HepG2 (cell line): ENCODE results near the gene GYPC. TPM values are rescaled to one million over a fixed set of nuclear protein-coding genes. Genes with fewer than 3 reads are reported as not detected.

Source experiments
- ATAC-seq: fragments of 200-7000 bp; cut with Tn5 transposase; 3 replicates; pipeline ENCODE4 v1.9.1; 2020; ENCODE audit warnings: mild to moderate bottlenecking, moderate library complexity
- BruUV-seq: library from RNA; stranded (reverse); fragments of 400-500 nt; replicated peaks from 2 replicates; lab custom pipeline; 2021; lab: Mats Ljungman, UMichigan
- CTCF ChIA-PET: fragments of 300-600 bp; formaldehyde crosslinking; extraction: SDS; loops from one replicate; lab custom pipeline; 2021; ENCODE audit warnings: low total read pairs, inconsistent platforms, low intra/inter-chr PET ratio; lab: Yijun Ruan, JAX
- POLR2A ChIA-PET: fragments of 350-600 bp; sonication (Branson Sonifier 250); formaldehyde crosslinking; loops from one replicate; lab custom pipeline; 2020; ENCODE audit warnings: antibody characterized with exemption, inconsistent platforms; lab: Yijun Ruan, JAX
- DNase-seq: peaks from one replicate; pipeline ENCODE4 v3.0.0-alpha.2; 2015; ENCODE audit warnings: low spot score
- FAIRE-seq: peaks from 3 replicates; lab custom pipeline; 2011; peaks lifted over from hg19 to GRCh38; lab: Jason Lieb, UNC
- H2AFZ ChIP-seq: one replicate; pipeline ENCODE4 v1.6.1; 2011; ENCODE audit warnings: low read length, inconsistent platforms
- H3K27ac ChIP-seq: fragments of 300-600 bp; 3 replicates; pipeline ENCODE4 v1.8.0; 2011; ENCODE audit warnings: mixed run types, mild to moderate bottlenecking, mixed read lengths, low read length, inconsistent platforms; ENCODE audit not compliant: insufficient read depth; ENCODE audit errors: extremely low read length
- H3K27me3 ChIP-seq, 2 experiments: fragments of 200-600 bp in 1 of 2; 2 replicates in 1 of 2; 3 replicates in 1 of 2; pipeline versions ENCODE4 v1.6.0 to v1.8.0; 2011; ENCODE audit warnings: low read length in 2 of 2, mild to moderate bottlenecking in 2 of 2, moderate library complexity in 2 of 2, inconsistent platforms in 1 of 2; ENCODE audit not compliant: insufficient read depth in 2 of 2, control insufficient read depth in 1 of 2
- H3K36me3 ChIP-seq, 2 experiments: fragments of 200-600 bp in 1 of 2; replicated peaks in 1 of 2; 2 replicates in 1 of 2; 3 replicates in 1 of 2; pipeline versions ENCODE4 v1.5.1 to v1.8.0; 2011; ENCODE audit warnings: low read length in 2 of 2, inconsistent platforms in 1 of 2; ENCODE audit not compliant: insufficient read depth in 2 of 2, control insufficient read depth in 1 of 2
- H3K4me1 ChIP-seq: 2 replicates; pipeline ENCODE4 v1.5.1; 2012; ENCODE audit warnings: low read length, inconsistent platforms; ENCODE audit not compliant: insufficient read depth
- H3K4me2 ChIP-seq: 2 replicates; pipeline ENCODE4 v1.6.0; 2011; ENCODE audit warnings: low read depth, low read length, inconsistent platforms
- H3K4me3 ChIP-seq, 3 experiments: fragments of 200-600 bp in 1 of 3; sonication (generic), shearing (Covaris generic) in 1 of 3; replicated peaks in 1 of 3; 2 replicates each; pipeline ENCODE4 v1.5.1; 2011 to 2016; ENCODE audit warnings: low read length in 3 of 3, inconsistent platforms in 2 of 3, low read depth in 2 of 3, mild to moderate bottlenecking in 2 of 3, control low read depth in 1 of 3, mixed read lengths in 1 of 3; ENCODE audit not compliant: insufficient read depth in 1 of 3
- H3K79me2 ChIP-seq: one replicate; pipeline ENCODE4 v1.6.1; 2011; ENCODE audit warnings: low read length, inconsistent platforms; ENCODE audit not compliant: insufficient read depth
- H3K9ac ChIP-seq: 2 replicates; pipeline ENCODE4 v1.6.0; 2011; ENCODE audit warnings: mild to moderate bottlenecking, low read depth, low read length, inconsistent platforms; ENCODE audit not compliant: insufficient read depth
- H3K9me3 ChIP-seq: 2 replicates; pipeline ENCODE4 v1.5.1; 2012; ENCODE audit warnings: mild to moderate bottlenecking, low read length
- H4K20me1 ChIP-seq: 2 replicates; pipeline ENCODE4 v1.6.0; 2011; ENCODE audit warnings: inconsistent platforms, mild to moderate bottlenecking, low read length, moderate library complexity; ENCODE audit not compliant: insufficient read depth
- CCDC6 ChIP-seq: sonication (generic); formaldehyde crosslinking; IDR thresholded peaks from 2 replicates; pipeline ENCODE4 v1.8.1; 2022; ENCODE audit warnings: mild to moderate bottlenecking, missing genetic modification reagents, moderate library complexity
- E2F5 ChIP-seq: sonication (generic); formaldehyde crosslinking; conservative IDR thresholded peaks from 2 replicates; pipeline ENCODE4 v1.4.0; 2020; ENCODE audit warnings: missing genetic modification reagents
- EEA1 ChIP-seq: sonication (generic); formaldehyde crosslinking; IDR thresholded peaks from 2 replicates; pipeline ENCODE4 v1.5.1; 2020; ENCODE audit warnings: mild to moderate bottlenecking, missing genetic modification reagents, borderline replicate concordance
- ETV6 ChIP-seq: sonication (generic); formaldehyde crosslinking; conservative IDR thresholded peaks from 2 replicates; pipeline ENCODE4 v1.4.0; 2020; ENCODE audit warnings: missing genetic modification reagents
- KDM5A ChIP-seq: fragments of 200-600 bp; sonication (generic); IDR thresholded peaks from 2 replicates; pipeline ENCODE4 v1.7.0; 2018; ENCODE audit warnings: antibody characterized with exemption, mild to moderate bottlenecking, low read length, borderline replicate concordance
- MIER2 ChIP-seq: IDR thresholded peaks from 2 replicates; pipeline ENCODE4 v1.6.1; 2016; ENCODE audit warnings: missing biosample characterization, missing genetic modification reagents
- MNT ChIP-seq: fragments of 450-650 bp; IDR thresholded peaks from 2 replicates; pipeline ENCODE4 v1.6.1; 2016
- NCOA2 ChIP-seq: sonication (generic); formaldehyde crosslinking; IDR thresholded peaks from 2 replicates; pipeline ENCODE4 v1.8.0; 2022; ENCODE audit warnings: inconsistent platforms
- PAXIP1 ChIP-seq: sonication (generic); formaldehyde crosslinking; conservative IDR thresholded peaks from 2 replicates; pipeline ENCODE4 v1.4.0; 2020; ENCODE audit warnings: mild to moderate bottlenecking, missing genetic modification reagents, moderate library complexity
- POLR2G ChIP-seq: fragments of 200-400 bp; formaldehyde crosslinking; IDR thresholded peaks from 2 replicates; pipeline ENCODE4 v1.6.1; 2018; ENCODE audit warnings: mild to moderate bottlenecking, low read depth, low read length, moderate library complexity
- RAD21 ChIP-seq: fragments of 450-650 bp; formaldehyde crosslinking; IDR thresholded peaks from 2 replicates; pipeline ENCODE4 v1.5.0; 2020; ENCODE audit warnings: mild to moderate bottlenecking
- RFX5 ChIP-seq: IDR thresholded peaks from 2 replicates; pipeline ENCODE4 v1.6.1; 2011; ENCODE audit warnings: low read depth, low read length, improper control_type of control experiment
- SMC3 ChIP-seq: IDR thresholded peaks from 2 replicates; pipeline ENCODE4 v1.6.1; 2011; ENCODE audit warnings: low read length, improper control_type of control experiment
- THRA ChIP-seq: sonication (generic); formaldehyde crosslinking; IDR thresholded peaks from 2 replicates; pipeline ENCODE4 v1.4.0; 2020; ENCODE audit warnings: missing genetic modification reagents, borderline replicate concordance
- ZNF432 ChIP-seq: sonication (generic); formaldehyde crosslinking; IDR thresholded peaks from 2 replicates; pipeline ENCODE4 v1.5.0; 2020; ENCODE audit warnings: missing genetic modification reagents, mild to moderate bottlenecking, borderline replicate concordance
- ZNF501 ChIP-seq: sonication (generic); formaldehyde crosslinking; IDR thresholded peaks from 2 replicates; pipeline ENCODE4 v1.5.1; 2020; ENCODE audit warnings: mild to moderate bottlenecking, moderate library complexity, missing genetic modification reagents
- ZNF605 ChIP-seq: sonication (generic); formaldehyde crosslinking; IDR thresholded peaks from 2 replicates; pipeline ENCODE4 v1.8.0; 2022; ENCODE audit warnings: mild to moderate bottlenecking, missing genetic modification reagents
- ZNF691 ChIP-seq: sonication (generic); formaldehyde crosslinking; IDR thresholded peaks from 2 replicates; pipeline ENCODE4 v1.4.0; 2020; ENCODE audit warnings: missing genetic modification reagents, low read depth, mild to moderate bottlenecking, borderline replicate concordance
- ZNF780A ChIP-seq: sonication (generic); formaldehyde crosslinking; IDR thresholded peaks from 2 replicates; pipeline ENCODE4 v1.8.0; 2022; ENCODE audit warnings: mild to moderate bottlenecking, missing genetic modification reagents, moderate library complexity
- WGBS: methylation state at CpG from one replicate; pipeline ENCODE4 v1.1.6; 2017; ENCODE audit warnings: low lambda C conversion rate; 5-methylcytosine and 5-hydroxymethylcytosine counted together
- in situ Hi-C: cut with HindIII; loops from 2 replicates; pipeline ENCODE4 v1.10.0; 2017; ENCODE audit warnings: low pct_unique_long_range_greater_than_20kb; ENCODE audit not compliant: extremely low pct_ligation_motif_present
- intact Hi-C: fragments of 100-400 bp; cut with micrococcal nuclease; formaldehyde crosslinking; loops from one replicate; pipeline ENCODE4 v1.10.0; 2022; ENCODE audit not compliant: unreplicated experiment
- polyA plus RNA-seq, 8 experiments: library from polyadenylated mRNA; depleted of rRNA in 3 of 8; stranded (reverse) in 7 of 8; unstranded in 1 of 8; fragments of >200 nt; fragmentation: Illumina TruSeq in 4 of 8; extraction: Trizol in 4 of 8; gene quantifications; 2 replicates each; pipeline versions ENCODE4 v1.2.1 to v1.2.3, GENCODE V29; 2011 to 2016; ENCODE audit warnings: low read depth in 4 of 8, missing spikeins in 1 of 8, mixed read lengths in 1 of 8; ENCODE audit not compliant: insufficient read depth in 1 of 8
- total RNA-seq, 5 experiments: library from RNA; depleted of rRNA; stranded (reverse); fragments of >200 nt; fragmentation: Illumina TruSeq; extraction: Trizol; gene quantifications; 2 replicates each; pipeline ENCODE4 v1.2.3, GENCODE V29; 2016; ENCODE audit warnings: low read depth in 1 of 5

GYPC gene
- total and polyA plus RNA-seq, 2 of the 13 experiments (the other 11 are each of a cell fraction or from before 2014, with no cell fraction given) = not detected

GRCh38 chr2:126620302-126620701 is 35.7 kb upstream of the GYPC start:
- ChIA-PET POLR2A (no interaction called here), CTCF (no interaction called here)
- H3K4me1 ChIP-seq = no peaks in the 10 kb centered on the region
- no peaks in the 10 kb centered on the region for H4K20me1 ChIP-seq
- no peak for DNase-seq
- no TSS peak for BruUV-seq
- H3K4me2 ChIP-seq = no peak overlapping the region
- no peaks in the 10 kb centered on the region for H3K27me3 ChIP-seq
- intact Hi-C loops (no loop called here), in situ Hi-C loops (no loop called here)
- ATAC-seq = no peak
- no peaks in the 10 kb centered on the region for H3K79me2 ChIP-seq
- WGBS = 6% methylated on average over 2 of the region's 2 CpGs
- H3K9me3 ChIP-seq = no peaks in the 10 kb centered on the region
- H3K4me3 ChIP-seq = no peak overlapping the region
- H3K27ac ChIP-seq = no peak overlapping the region
- H3K36me3 ChIP-seq = no peaks in the 10 kb centered on the region
- no peak for FAIRE-seq
- no peak overlapping the region for H2AFZ ChIP-seq
- no peak overlapping the region for H3K9ac ChIP-seq
- no peak for TF ChIP-seq PAXIP1 (CRISPR knock-in tag)
- TF ChIP-seq THRA (CRISPR knock-in tag) = no peak
- no peak for TF ChIP-seq ZNF432 (CRISPR knock-in tag)
- no peak for TF ChIP-seq NCOA2 (CRISPR knock-in tag)
- TF ChIP-seq ZNF691 (CRISPR knock-in tag) = no peak
- no peak for TF ChIP-seq EEA1 (CRISPR knock-in tag)
- TF ChIP-seq RAD21 (CRISPR knock-in tag) = no peak
- TF ChIP-seq E2F5 = no peak
- no peak for TF ChIP-seq MIER2
- no peak for TF ChIP-seq ETV6 (CRISPR knock-in tag)
- no peak for TF ChIP-seq SMC3
- no peak for TF ChIP-seq CCDC6
- no peak for TF ChIP-seq ZNF605 (CRISPR knock-in tag)
- TF ChIP-seq RFX5 = no peak
- no peak for TF ChIP-seq POLR2G
- TF ChIP-seq ZNF501 (CRISPR knock-in tag) = no peak
- TF ChIP-seq KDM5A = no peak
- no peak for TF ChIP-seq MNT
- TF ChIP-seq ZNF780A (CRISPR knock-in tag) = no peak
